ELF-1 (cell line): Measurements from ENCODE around the gene PRDX1.

Source experiments
- DNase-seq: peaks from one replicate; pipeline ENCODE4 v3.0.0-alpha.2; 2016; ENCODE audit warnings: low read depth, low spot score

Gene PRDX1

GRCh38 chr1:45465277-45465676 is 56.4 kb downstream of the PRDX1 start:
- no peak for DNase-seq
